GM19238 (cell line): ENCODE results near the gene SIX5.
"Not testable (repeated sequence)": the region's sequence is repeated elsewhere in the genome, so short reads cannot be mapped to it uniquely, and the experiment has no call there.

ENCODE experiments used
- DNase-seq: peaks from one replicate; pipeline ENCODE4 v3.0.0; 2011; ENCODE audit warnings: low spot score; ENCODE audit not compliant: insufficient read length

The SIX5 gene

GRCh38 chr19:45768984-45769782 is at the start of gene SIX5:
Gene SIX5 (minus strand): TSS chr19:45769252. CDS start chr19:45768844, 408 bp downstream.
- peak; percentile 99 for DNase-seq

- no peak for DNase-seq
These were observed 48.8 kb upstream of the SIX5 start for GRCh38 chr19:45817725-45818301.

GRCh38 chr19:45817010-45817724 is 48.1 kb upstream of the SIX5 start:
- peak; percentile 99 for DNase-seq

- DNase-seq: no peak
These were observed 47.4 kb upstream of the SIX5 start for GRCh38 chr19:45816236-45817009.

GRCh38 chr19:45815481-45816216 is 46.6 kb upstream of the SIX5 start:
- DNase-seq: no peak

GRCh38 chr19:45814851-45815480 is 45.9 kb upstream of the SIX5 start, which contains the start of gene RSPH6A:
Gene RSPH6A (minus strand): TSS chr19:45815308. CDS start chr19:45815176, 132 bp downstream.
- DNase-seq: no peak

- DNase-seq: no peak
These were observed 45.2 kb upstream of the SIX5 start for GRCh38 chr19:45814166-45814780.

- no peak for DNase-seq
These were observed 43.2 kb upstream of the SIX5 start for GRCh38 chr19:45812297-45812696.

- no peak for DNase-seq
These were observed 40.6 kb upstream of the SIX5 start for GRCh38 chr19:45809643-45810159.

- no peak for DNase-seq
These were observed 36.7 kb upstream of the SIX5 start for GRCh38 chr19:45805719-45806118.

GRCh38 chr19:45804959-45805230 is 35.8 kb upstream of the SIX5 start:
- DNase-seq: no peak

- no peak for DNase-seq
These were observed 35.3 kb upstream of the SIX5 start for GRCh38 chr19:45804140-45804958.

- DNase-seq: no peak
These were observed 32.6 kb upstream of the SIX5 start for GRCh38 chr19:45801603-45802175.

GRCh38 chr19:45800070-45800553 is 31.1 kb upstream of the SIX5 start:
- DNase-seq: no peak

- DNase-seq: not testable (repeated sequence)
These were observed 30.5 kb upstream of the SIX5 start for GRCh38 chr19:45799541-45799940.

GRCh38 chr19:45798995-45799517 is 30.0 kb upstream of the SIX5 start:
- peak; percentile 70 for DNase-seq

- no peak for DNase-seq
These were observed 25.6 kb upstream of the SIX5 start for GRCh38 chr19:45794627-45795026.

- DNase-seq: no peak
These were observed 24.8 kb upstream of the SIX5 start for GRCh38 chr19:45793876-45794275.
